HEK293 (cell line): ENCODE data around the gene TLK1.

Source experiments
- BCL11A ChIP-seq: fragments of 450-650 bp; formaldehyde crosslinking; IDR thresholded peaks from 2 replicates; pipeline ENCODE4 v1.5.1; 2016; ENCODE audit warnings: low read depth, missing biosample characterization, missing genetic modification characterization
- CTCF ChIP-seq: fragments of 450-650 bp; formaldehyde crosslinking; IDR thresholded peaks from 2 replicates; pipeline ENCODE4 v1.5.1; 2016; ENCODE audit warnings: missing biosample characterization, missing genetic modification characterization
- YY1 ChIP-seq: fragments of 450-650 bp; formaldehyde crosslinking; IDR thresholded peaks from 2 replicates; pipeline ENCODE4 v1.5.1; 2018; ENCODE audit warnings: missing biosample characterization, missing genetic modification characterization
- ZNF274 ChIP-seq, 2 experiments: fragments of 200-500 bp in 1 of 2; fragments of 450-650 bp in 1 of 2; sonication (Bioruptor generic) in 1 of 2; formaldehyde crosslinking in 1 of 2; IDR thresholded peaks; 2 replicates each; pipeline versions ENCODE4 v1.5.1 to v1.6.1; 2014 to 2016; ENCODE audit warnings: borderline replicate concordance in 1 of 2, inconsistent platforms in 1 of 2, low read length in 1 of 2, missing biosample characterization in 1 of 2, missing genetic modification characterization in 1 of 2

- TF ChIP-seq ZNF274 (IDR thresholded peaks at IDR 0.05; ENCODE audit: low read length) (no peak), ZNF274 (tag by site-specific recombination; IDR thresholded peaks at IDR 0.05; ENCODE audit: borderline replicate concordance) (no peak), YY1 (tag by site-specific recombination) (no peak), CTCF (no peak), BCL11A (tag by site-specific recombination) (no peak)
Observed at GRCh38 chr2:171004833-171005232, 155.9 kb downstream of the TLK1 start.
